HepG2 (cell line): ENCODE results near the gene FUT6. TPM values are rescaled to one million over a fixed set of nuclear protein-coding genes. Genes with fewer than 3 reads are reported as not detected.

Experiments used
- CBX5 ChIP-seq: sonication (generic); formaldehyde crosslinking; IDR thresholded peaks from 2 replicates; pipeline ENCODE4 v1.4.0; 2020; ENCODE audit warnings: missing genetic modification reagents, borderline replicate concordance
- DNMT1 ChIP-seq: sonication (generic); formaldehyde crosslinking; IDR thresholded peaks from 2 replicates; pipeline ENCODE4 v1.5.1; 2020; ENCODE audit warnings: mild to moderate bottlenecking, missing genetic modification reagents
- FOXC1 ChIP-seq: sonication (generic); formaldehyde crosslinking; IDR thresholded peaks from 2 replicates; pipeline ENCODE4 v1.8.0; 2022; ENCODE audit warnings: mild to moderate bottlenecking, missing genetic modification reagents, borderline replicate concordance
- HIVEP1 ChIP-seq: sonication (generic); formaldehyde crosslinking; IDR thresholded peaks from 2 replicates; pipeline ENCODE4 v1.4.0; 2020; ENCODE audit warnings: mild to moderate bottlenecking, missing genetic modification reagents
- HOXA5 ChIP-seq: sonication (generic); formaldehyde crosslinking; IDR thresholded peaks from 2 replicates; pipeline ENCODE4 v1.4.0; 2020; ENCODE audit warnings: missing genetic modification reagents
- MAFF ChIP-seq: IDR thresholded peaks from 2 replicates; pipeline ENCODE4 v1.6.1; 2011; ENCODE audit warnings: low read depth, low read length, improper control_type of control experiment
- MATR3 ChIP-seq: sonication (generic); formaldehyde crosslinking; IDR thresholded peaks from 2 replicates; pipeline ENCODE4 v1.4.0; 2020; ENCODE audit warnings: missing genetic modification reagents
- NKX3-1 ChIP-seq: sonication (generic); formaldehyde crosslinking; IDR thresholded peaks from 2 replicates; pipeline ENCODE4 v1.5.0; 2020; ENCODE audit warnings: missing genetic modification reagents
- NR2F6 ChIP-seq, 2 experiments: IDR thresholded peaks; 2 replicates each; pipeline ENCODE4 v1.6.1; 2016; ENCODE audit warnings: antibody characterized with exemption in 1 of 2, mild to moderate bottlenecking in 1 of 2
- SSRP1 ChIP-seq: IDR thresholded peaks from 2 replicates; pipeline ENCODE4 v1.6.1; 2016; ENCODE audit warnings: control low read depth
- SYNCRIP ChIP-seq: fragments of 200-400 bp; formaldehyde crosslinking; IDR thresholded peaks from 2 replicates; pipeline ENCODE4 v1.6.1; 2018; ENCODE audit warnings: mild to moderate bottlenecking, low read depth, low read length; ENCODE audit not compliant: insufficient read depth
- TBX2 ChIP-seq: sonication (generic); formaldehyde crosslinking; IDR thresholded peaks from 2 replicates; pipeline ENCODE4 v1.5.0; 2020; ENCODE audit warnings: missing genetic modification reagents, mild to moderate bottlenecking, borderline replicate concordance
- TOE1 ChIP-seq: sonication (generic); formaldehyde crosslinking; IDR thresholded peaks from 2 replicates; pipeline ENCODE4 v1.4.0; 2020; ENCODE audit warnings: mild to moderate bottlenecking, missing genetic modification reagents
- ZFP36L1 ChIP-seq: sonication (generic); formaldehyde crosslinking; IDR thresholded peaks from 2 replicates; pipeline ENCODE4 v1.8.0; 2022; ENCODE audit warnings: mild to moderate bottlenecking, missing genetic modification reagents, moderate library complexity
- ZMAT3 ChIP-seq: sonication (generic); formaldehyde crosslinking; conservative IDR thresholded peaks from 2 replicates; pipeline ENCODE4 v1.7.0; 2021; ENCODE audit warnings: missing genetic modification reagents
- ZNF550 ChIP-seq: sonication (generic); formaldehyde crosslinking; IDR thresholded peaks from 2 replicates; pipeline ENCODE4 v1.4.0; 2020; ENCODE audit warnings: mild to moderate bottlenecking, missing genetic modification reagents, borderline replicate concordance
- ZNF615 ChIP-seq: sonication (generic); formaldehyde crosslinking; IDR thresholded peaks from 2 replicates; pipeline ENCODE4 v1.5.0; 2020; ENCODE audit warnings: mild to moderate bottlenecking, missing genetic modification reagents, borderline replicate concordance
- ZSCAN25 ChIP-seq: sonication (generic); formaldehyde crosslinking; IDR thresholded peaks from 2 replicates; pipeline ENCODE4 v1.8.0; 2022; ENCODE audit warnings: mild to moderate bottlenecking, missing genetic modification reagents
- polyA plus RNA-seq, 8 experiments: library from polyadenylated mRNA; depleted of rRNA in 3 of 8; stranded (reverse) in 7 of 8; unstranded in 1 of 8; fragments of >200 nt; fragmentation: Illumina TruSeq in 4 of 8; extraction: Trizol in 4 of 8; gene quantifications; 2 replicates each; pipeline versions ENCODE4 v1.2.1 to v1.2.3, GENCODE V29; 2011 to 2016; ENCODE audit warnings: low read depth in 4 of 8, missing spikeins in 1 of 8, mixed read lengths in 1 of 8; ENCODE audit not compliant: insufficient read depth in 1 of 8
- total RNA-seq, 5 experiments: library from RNA; depleted of rRNA; stranded (reverse); fragments of >200 nt; fragmentation: Illumina TruSeq; extraction: Trizol; gene quantifications; 2 replicates each; pipeline ENCODE4 v1.2.3, GENCODE V29; 2016; ENCODE audit warnings: low read depth in 1 of 5
- TF ChIP-seq, protein P1 (sequence below), 2 experiments: sonication (generic) in 1 of 2; formaldehyde crosslinking in 1 of 2; IDR thresholded peaks; 2 replicates each; pipeline versions ENCODE4 v1.6.1 to v1.9.0; 2014 to 2022; ENCODE audit warnings: antibody characterized with exemption in 1 of 2, borderline replicate concordance in 1 of 2, inconsistent platforms in 1 of 2, low read depth in 1 of 2, missing genetic modification reagents in 1 of 2
- TF ChIP-seq, protein P2 (sequence below): sonication (generic); formaldehyde crosslinking; IDR thresholded peaks from 2 replicates; pipeline ENCODE4 v1.4.0; 2020; ENCODE audit warnings: low read depth, mild to moderate bottlenecking, missing genetic modification reagents
- TF ChIP-seq, protein P3 (sequence below): IDR thresholded peaks from 2 replicates; pipeline ENCODE4 v1.6.1; 2016; ENCODE audit warnings: control low read depth
- TF ChIP-seq, protein P4 (sequence below): fragments of 450-650 bp; IDR thresholded peaks from 2 replicates; pipeline ENCODE4 v1.6.1; 2016

The FUT6 gene
- total and polyA plus RNA-seq, 2 of the 13 experiments (the other 11 are each of a cell fraction or from before 2014, with no cell fraction given), result 8.2 to 27.7 TPM

DNA sequence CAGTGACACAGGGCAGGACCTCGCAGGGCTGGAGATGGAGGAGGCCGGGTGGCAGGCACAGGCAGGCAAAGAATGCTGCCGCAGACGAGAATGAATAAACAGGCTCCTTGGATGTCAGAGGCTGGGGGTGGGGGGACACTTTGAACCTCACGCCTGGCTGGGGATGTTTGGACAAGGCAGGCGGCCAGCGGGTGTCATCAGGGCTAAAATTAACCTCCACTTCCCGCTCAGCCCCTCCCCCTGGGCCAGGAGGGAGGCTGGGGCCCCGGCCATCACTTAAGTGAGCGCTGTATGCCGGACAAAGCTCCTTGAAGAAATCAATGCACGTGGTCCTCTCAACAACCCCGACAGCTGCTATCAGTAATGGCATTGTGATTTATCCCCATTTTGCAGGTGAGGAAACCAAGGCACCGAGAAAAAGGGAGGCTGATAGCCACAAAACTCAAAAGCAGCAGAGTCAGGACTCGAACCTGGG lies 41.1 kb upstream of the FUT6 start (continued):
- TF ChIP-seq ZNF615 (CRISPR knock-in tag) (no peak), ZMAT3 (CRISPR knock-in tag) (peak; percentile 66; the same call in 1 of the 2 replicates), HOXA5 (CRISPR knock-in tag) (peak; percentile 90), TOE1 (no peak), SYNCRIP (no peak), FOXC1 (CRISPR knock-in tag) (0 out of 2 replicates have a peak, but pooled peaks have one; percentile 37), HIVEP1 (peak; percentile 77), ZNF550 (CRISPR knock-in tag) (0 out of 2 replicates have a peak, but pooled peaks have one; percentile 51), NR2F6 (IDR thresholded peaks at IDR 0.05) (peak; percentile 56; the same call in 1 of the 2 replicates), NR2F6 (CRISPR knock-in tag; IDR thresholded peaks at IDR 0.05) (peak; percentile 53), SSRP1 (CRISPR knock-in tag) (no peak), NKX3-1 (CRISPR knock-in tag) (peak; percentile 59; the same call in 1 of the 2 replicates), CBX5 (CRISPR knock-in tag) (no peak; the same call in 1 of the 2 replicates), MAFF (no peak), ZSCAN25 (CRISPR knock-in tag) (peak; percentile 67; the same call in 1 of the 2 replicates), DNMT1 (no peak), TBX2 (CRISPR knock-in tag) (peak; percentile 96), MATR3 (CRISPR knock-in tag) (no peak), ZFP36L1 (CRISPR knock-in tag) (peak; percentile 56; the same call in 1 of the 2 replicates)
- TF ChIP-seq, protein P1, sequence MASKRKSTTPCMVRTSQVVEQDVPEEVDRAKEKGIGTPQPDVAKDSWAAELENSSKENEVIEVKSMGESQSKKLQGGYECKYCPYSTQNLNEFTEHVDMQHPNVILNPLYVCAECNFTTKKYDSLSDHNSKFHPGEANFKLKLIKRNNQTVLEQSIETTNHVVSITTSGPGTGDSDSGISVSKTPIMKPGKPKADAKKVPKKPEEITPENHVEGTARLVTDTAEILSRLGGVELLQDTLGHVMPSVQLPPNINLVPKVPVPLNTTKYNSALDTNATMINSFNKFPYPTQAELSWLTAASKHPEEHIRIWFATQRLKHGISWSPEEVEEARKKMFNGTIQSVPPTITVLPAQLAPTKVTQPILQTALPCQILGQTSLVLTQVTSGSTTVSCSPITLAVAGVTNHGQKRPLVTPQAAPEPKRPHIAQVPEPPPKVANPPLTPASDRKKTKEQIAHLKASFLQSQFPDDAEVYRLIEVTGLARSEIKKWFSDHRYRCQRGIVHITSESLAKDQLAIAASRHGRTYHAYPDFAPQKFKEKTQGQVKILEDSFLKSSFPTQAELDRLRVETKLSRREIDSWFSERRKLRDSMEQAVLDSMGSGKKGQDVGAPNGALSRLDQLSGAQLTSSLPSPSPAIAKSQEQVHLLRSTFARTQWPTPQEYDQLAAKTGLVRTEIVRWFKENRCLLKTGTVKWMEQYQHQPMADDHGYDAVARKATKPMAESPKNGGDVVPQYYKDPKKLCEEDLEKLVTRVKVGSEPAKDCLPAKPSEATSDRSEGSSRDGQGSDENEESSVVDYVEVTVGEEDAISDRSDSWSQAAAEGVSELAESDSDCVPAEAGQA (IDR thresholded peaks at IDR 0.05; ENCODE audit: low read depth), result no peak; the same call in 1 of the 2 replicates
- TF ChIP-seq, protein P1 (CRISPR knock-in tag; IDR thresholded peaks at IDR 0.05; ENCODE audit: borderline replicate concordance), result no peak
- TF ChIP-seq, protein P2, sequence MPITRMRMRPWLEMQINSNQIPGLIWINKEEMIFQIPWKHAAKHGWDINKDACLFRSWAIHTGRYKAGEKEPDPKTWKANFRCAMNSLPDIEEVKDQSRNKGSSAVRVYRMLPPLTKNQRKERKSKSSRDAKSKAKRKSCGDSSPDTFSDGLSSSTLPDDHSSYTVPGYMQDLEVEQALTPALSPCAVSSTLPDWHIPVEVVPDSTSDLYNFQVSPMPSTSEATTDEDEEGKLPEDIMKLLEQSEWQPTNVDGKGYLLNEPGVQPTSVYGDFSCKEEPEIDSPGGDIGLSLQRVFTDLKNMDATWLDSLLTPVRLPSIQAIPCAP (CRISPR knock-in tag), result no peak
- TF ChIP-seq, protein P3, sequence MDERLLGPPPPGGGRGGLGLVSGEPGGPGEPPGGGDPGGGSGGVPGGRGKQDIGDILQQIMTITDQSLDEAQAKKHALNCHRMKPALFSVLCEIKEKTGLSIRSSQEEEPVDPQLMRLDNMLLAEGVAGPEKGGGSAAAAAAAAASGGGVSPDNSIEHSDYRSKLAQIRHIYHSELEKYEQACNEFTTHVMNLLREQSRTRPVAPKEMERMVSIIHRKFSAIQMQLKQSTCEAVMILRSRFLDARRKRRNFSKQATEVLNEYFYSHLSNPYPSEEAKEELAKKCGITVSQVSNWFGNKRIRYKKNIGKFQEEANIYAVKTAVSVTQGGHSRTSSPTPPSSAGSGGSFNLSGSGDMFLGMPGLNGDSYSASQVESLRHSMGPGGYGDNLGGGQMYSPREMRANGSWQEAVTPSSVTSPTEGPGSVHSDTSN (CRISPR knock-in tag), result no peak
- TF ChIP-seq, protein P4, sequence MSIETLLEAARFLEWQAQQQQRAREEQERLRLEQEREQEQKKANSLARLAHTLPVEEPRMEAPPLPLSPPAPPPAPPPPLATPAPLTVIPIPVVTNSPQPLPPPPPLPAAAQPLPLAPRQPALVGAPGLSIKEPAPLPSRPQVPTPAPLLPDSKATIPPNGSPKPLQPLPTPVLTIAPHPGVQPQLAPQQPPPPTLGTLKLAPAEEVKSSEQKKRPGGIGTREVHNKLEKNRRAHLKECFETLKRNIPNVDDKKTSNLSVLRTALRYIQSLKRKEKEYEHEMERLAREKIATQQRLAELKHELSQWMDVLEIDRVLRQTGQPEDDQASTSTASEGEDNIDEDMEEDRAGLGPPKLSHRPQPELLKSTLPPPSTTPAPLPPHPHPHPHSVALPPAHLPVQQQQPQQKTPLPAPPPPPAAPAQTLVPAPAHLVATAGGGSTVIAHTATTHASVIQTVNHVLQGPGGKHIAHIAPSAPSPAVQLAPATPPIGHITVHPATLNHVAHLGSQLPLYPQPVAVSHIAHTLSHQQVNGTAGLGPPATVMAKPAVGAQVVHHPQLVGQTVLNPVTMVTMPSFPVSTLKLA, result no peak
